PC-9 (cell line): ENCODE data around the gene IPO4. TPM values are rescaled to one million over a fixed set of nuclear protein-coding genes. Genes with fewer than 3 reads are reported as not detected.

Experiments
- BruUV-seq: library from RNA; stranded (reverse); fragments of 400-500 nt; replicated peaks from 2 replicates; lab custom pipeline; 2021; lab: Mats Ljungman, UMichigan
- CTCF ChIA-PET: fragments of 300-600 bp; sonication (Branson Sonifier 250); formaldehyde crosslinking; loops from one replicate; lab custom pipeline; 2022; ENCODE audit warnings: antibody characterized with exemption; lab: Charles Lee
- POLR2A ChIA-PET: fragments of 300-600 bp; sonication (Branson Sonifier 250); formaldehyde crosslinking; loops from one replicate; lab custom pipeline; 2022; ENCODE audit warnings: antibody characterized with exemption; ENCODE audit not compliant: unreplicated experiment; lab: Charles Lee
- DNase-seq, 2 experiments: peaks; one replicate each; pipeline versions ENCODE4 v3.0.0 to v3.0.0-alpha.2; 2015 to 2022; ENCODE audit warnings: mixed read lengths in 1 of 2
- H2AFZ ChIP-seq: fragments of 200-600 bp; sonication (generic); 2 replicates; pipeline ENCODE4 v1.8.1; 2017; ENCODE audit warnings: antibody characterized with exemption
- H3F3A ChIP-seq: fragments of 200-600 bp; sonication (generic); 2 replicates; pipeline ENCODE4 v1.8.1; 2017; ENCODE audit warnings: antibody characterized with exemption, mild to moderate bottlenecking, low read depth; ENCODE audit not compliant: insufficient read depth
- H3K27ac ChIP-seq: fragments of 200-600 bp; sonication (generic); 2 replicates; pipeline ENCODE4 v1.6.1; 2016; ENCODE audit warnings: mixed run types
- H3K27me3 ChIP-seq: fragments of 200-600 bp; sonication (generic); 2 replicates; pipeline ENCODE4 v1.6.1; 2016; ENCODE audit warnings: low read depth, mixed run types; ENCODE audit not compliant: insufficient read depth
- H3K36me3 ChIP-seq: fragments of 200-600 bp; sonication (generic); 2 replicates; pipeline ENCODE4 v1.6.1; 2016; ENCODE audit warnings: low read depth, mixed run types
- H3K4me1 ChIP-seq: fragments of 200-600 bp; sonication (generic); replicated peaks from 2 replicates; pipeline ENCODE4 v1.6.1; 2016; ENCODE audit warnings: mixed run types; ENCODE audit not compliant: insufficient read depth
- H3K4me2 ChIP-seq: fragments of 200-600 bp; sonication (generic); 2 replicates; pipeline ENCODE4 v1.6.1; 2017; ENCODE audit warnings: mixed run types
- H3K4me3 ChIP-seq: fragments of 200-600 bp; sonication (generic); 2 replicates; pipeline ENCODE4 v1.6.1; 2016; ENCODE audit warnings: mixed run types
- H3K79me2 ChIP-seq: fragments of 200-600 bp; sonication (generic); 2 replicates; pipeline ENCODE4 v1.6.1; 2017; ENCODE audit warnings: low read depth, mixed run types
- H3K9me2 ChIP-seq: fragments of 200-600 bp; sonication (generic); 2 replicates; pipeline ENCODE4 v1.8.1; 2017; ENCODE audit warnings: mild to moderate bottlenecking; ENCODE audit not compliant: insufficient read depth
- H3K9me3 ChIP-seq: fragments of 200-600 bp; sonication (generic); 2 replicates; pipeline ENCODE4 v1.8.1; 2016; ENCODE audit warnings: low read depth; ENCODE audit not compliant: insufficient read depth
- H4K20me1 ChIP-seq: fragments of 200-600 bp; sonication (generic); 2 replicates; pipeline ENCODE4 v1.8.1; 2017; ENCODE audit not compliant: insufficient read depth
- EZH2 ChIP-seq: fragments of 200-600 bp; sonication (generic); IDR thresholded peaks from 2 replicates; pipeline ENCODE4 v1.8.0; 2017; ENCODE audit warnings: antibody characterized with exemption, low read depth
- intact Hi-C: fragments of 100-400 bp; cut with micrococcal nuclease; formaldehyde crosslinking; loops from one replicate; pipeline ENCODE4 v1.10.0; 2022; ENCODE audit not compliant: unreplicated experiment
- total RNA-seq: library from RNA; stranded (reverse); gene quantifications from 2 replicates; pipeline ENCODE4 v1.2.3, GENCODE V29; 2021
- TF ChIP-seq, protein P1 (sequence below): fragments of 200-600 bp; sonication (generic); conservative IDR thresholded peaks from 2 replicates; pipeline ENCODE4 v1.6.1; 2017; ENCODE audit warnings: mixed run types, antibody characterized with exemption, mild to moderate bottlenecking, moderate library complexity

Gene IPO4
- total RNA-seq, 1 experiment from 2014 or later, result 44.1 TPM

GRCh38 chr14:24147761-24148428, 40.7 kb downstream of the IPO4 start:
- H3K36me3 ChIP-seq, result no peaks in the 10 kb centered on the region; the same call in 1 of the 2 replicates
- H3K27ac ChIP-seq, result no peak overlapping the region
- no peaks in the 10 kb centered on the region for H3K9me2 ChIP-seq
- peak overlapping the region; percentile 63 for H3K4me3 ChIP-seq
- H2AFZ ChIP-seq, result peak overlapping the region; percentile 77; the same call in 1 of the 2 replicates
- no peak for TF ChIP-seq EZH2
- TF ChIP-seq, protein P1, sequence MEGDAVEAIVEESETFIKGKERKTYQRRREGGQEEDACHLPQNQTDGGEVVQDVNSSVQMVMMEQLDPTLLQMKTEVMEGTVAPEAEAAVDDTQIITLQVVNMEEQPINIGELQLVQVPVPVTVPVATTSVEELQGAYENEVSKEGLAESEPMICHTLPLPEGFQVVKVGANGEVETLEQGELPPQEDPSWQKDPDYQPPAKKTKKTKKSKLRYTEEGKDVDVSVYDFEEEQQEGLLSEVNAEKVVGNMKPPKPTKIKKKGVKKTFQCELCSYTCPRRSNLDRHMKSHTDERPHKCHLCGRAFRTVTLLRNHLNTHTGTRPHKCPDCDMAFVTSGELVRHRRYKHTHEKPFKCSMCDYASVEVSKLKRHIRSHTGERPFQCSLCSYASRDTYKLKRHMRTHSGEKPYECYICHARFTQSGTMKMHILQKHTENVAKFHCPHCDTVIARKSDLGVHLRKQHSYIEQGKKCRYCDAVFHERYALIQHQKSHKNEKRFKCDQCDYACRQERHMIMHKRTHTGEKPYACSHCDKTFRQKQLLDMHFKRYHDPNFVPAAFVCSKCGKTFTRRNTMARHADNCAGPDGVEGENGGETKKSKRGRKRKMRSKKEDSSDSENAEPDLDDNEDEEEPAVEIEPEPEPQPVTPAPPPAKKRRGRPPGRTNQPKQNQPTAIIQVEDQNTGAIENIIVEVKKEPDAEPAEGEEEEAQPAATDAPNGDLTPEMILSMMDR, result no peak
- CTCF ChIA-PET, result interaction anchor here (1.2 kb wide), 1 partner anchor 39 kb away, joined by 4 read pairs; no protein-coding TSS in a partner anchor
- H3K9me3 ChIP-seq, result no peaks in the 10 kb centered on the region
- H3K27me3 ChIP-seq, result no peaks in the 10 kb centered on the region
- intact Hi-C loops, result loop anchor here (2.0 kb wide), 1 partner anchor 65 kb away; the partner anchor contains the start of gene CHMP4A
- peaks cover 3% of the 10 kb centered on the region; the same call in 1 of the 2 replicates for H3F3A ChIP-seq
- H3K79me2 ChIP-seq, result peaks cover 37% of the 10 kb centered on the region
- H3K4me2 ChIP-seq, result peak overlapping the region; percentile 85
- no peak for DNase-seq
- POLR2A ChIA-PET, result interaction anchor here (1.8 kb wide), 1 partner anchor 33 kb away, joined by 26 read pairs; the partner anchor contains the start of genes DCAF11 and NRL
- H3K4me1 ChIP-seq, result peaks cover 15% of the 10 kb centered on the region
- BruUV-seq, result TSS peak; percentile 50
- no peaks in the 10 kb centered on the region for H4K20me1 ChIP-seq

GRCh38 chr14:24146978-24147760, 41.4 kb downstream of the IPO4 start, which contains the start of gene RNF31:
RNF31 (plus strand) TSS chr14:24147498; CDS start chr14:24147699, 201 bp downstream.
- Histone ChIP-seq H3K27ac (peak within 1 kb of the TSS; percentile 29; the same call in 1 of the 2 replicates), H3K4me3 (peak within 1 kb of the TSS; percentile 63), H3K9me3 (no peaks in the 10 kb centered on the region), H3K4me2 (peak within 1 kb of the TSS; percentile 93), H4K20me1 (no peaks in the 10 kb centered on the region), H3F3A (peaks cover 4% of the 10 kb centered on the region; the same call in 1 of the 2 replicates), H3K27me3 (no peaks in the 10 kb centered on the region), H2AFZ (peak within 1 kb of the TSS; percentile 79), H3K9me2 (no peaks in the 10 kb centered on the region), H3K36me3 (no peaks in the 10 kb centered on the region; the same call in 1 of the 2 replicates), H3K4me1 (peaks cover 15% of the 10 kb centered on the region), H3K79me2 (peaks cover 37% of the 10 kb centered on the region)
- BruUV-seq, result no TSS peak
- DNase-seq, result peak; percentile 90 to 94
- intact Hi-C loops, result loop anchor here (1.0 to 2.0 kb wide), 2 partner anchors 33 to 66 kb away; partner anchors contain the start of genes CHMP4A, DCAF11 and NRL
- ChIA-PET CTCF (interaction anchor here (0.6 to 1.4 kb wide), 4 partner anchors 14 to 637 kb away, joined by 3 to 4 read pairs (median 4); partner anchors contain the start of genes DCAF11, IRF9 and NRL), POLR2A (interaction anchor here (0.5 to 1.8 kb wide), 5 partner anchors 32 to 1027 kb away, joined by 3 to 26 read pairs (median 3); partner anchors contain the start of genes DCAF11 and NRL)
- TF ChIP-seq, protein P1, result no peak
- TF ChIP-seq EZH2, result no peak
